Left ventricle myocardium inferior (tissue), 1 donor: ENCODE results near the gene WAPL. TPM values are rescaled to one million over a fixed set of nuclear protein-coding genes. Genes with fewer than 3 reads are reported as not detected.
"Not testable (repeated sequence)": the region's sequence is repeated elsewhere in the genome, so short reads cannot be mapped to it uniquely, and the experiment has no call there.

Source experiments
- DNase-seq: peaks from one replicate; pipeline ENCODE4 v3.0.0-alpha.2; 2020
- H3K27ac ChIP-seq: fragments of 200-600 bp; replicated peaks from 2 replicates; pipeline ENCODE4 v1.8.0; 2021
- H3K27me3 ChIP-seq: fragments of 200-600 bp; 2 replicates; pipeline ENCODE4 v1.8.0; 2021; ENCODE audit warnings: low read depth
- H3K36me3 ChIP-seq: fragments of 200-600 bp; 2 replicates; pipeline ENCODE4 v1.8.0; 2021
- H3K4me1 ChIP-seq: fragments of 200-600 bp; 2 replicates; pipeline ENCODE4 v1.8.0; 2021
- H3K4me3 ChIP-seq: fragments of 200-600 bp; 2 replicates; pipeline ENCODE4 v1.8.0; 2021; ENCODE audit warnings: mild to moderate bottlenecking, moderate library complexity
- H3K9me3 ChIP-seq: fragments of 200-600 bp; replicated peaks from 2 replicates; pipeline ENCODE4 v1.8.0; 2021
- CTCF ChIP-seq: fragments of 200-600 bp; IDR thresholded peaks from 2 replicates; pipeline ENCODE4 v1.8.0; 2021; ENCODE audit warnings: antibody characterized with exemption, mild to moderate bottlenecking, borderline replicate concordance
- intact Hi-C: fragments of 100-400 bp; cut with micrococcal nuclease; formaldehyde crosslinking; loops from one replicate; pipeline ENCODE4 v1.11.0; 2022
- total RNA-seq: library from RNA; stranded (reverse); fragmentation: NEBNext Ultra II Directional; extraction: Animal tissue kit (Norgen Biotek cat#: 25700); gene quantifications from one replicate; pipeline ENCODE4 v1.2.1, GENCODE V29; 2021
- donor health status: DM: no; HTN: yes; CAD: no; lungs with severe emphysema.

WAPL gene
- total RNA-seq, 1 donor from 2014 or later: 21.9 TPM

GRCh38 chr10:86538547-86538946 is 17.0 kb upstream of the WAPL start:
- Histone ChIP-seq H3K27me3 (peaks cover 12% of the 10 kb centered on the region), H3K27ac (no peak overlapping the region), H3K4me3 (no peak overlapping the region), H3K9me3 (no peaks in the 10 kb centered on the region), H3K4me1 (peaks cover 18% of the 10 kb centered on the region), H3K36me3 (no peaks in the 10 kb centered on the region)
- TF ChIP-seq CTCF: no peak
- intact Hi-C loops: no loop called here
- DNase-seq: no peak

- Histone ChIP-seq H3K4me1 (peaks cover 18% of the 10 kb centered on the region), H3K27me3 (peaks cover 12% of the 10 kb centered on the region)
- H3K36me3 ChIP-seq, H3K9me3 ChIP-seq, H3K27ac ChIP-seq, intact Hi-C loops, DNase-seq, H3K4me3 ChIP-seq: not testable (repeated sequence)
Observed at GRCh38 chr10:86538040-86538439, 16.4 kb upstream of the WAPL start.

GRCh38 chr10:86536294-86536861 is 14.8 kb upstream of the WAPL start:
- H3K4me3 ChIP-seq: peak overlapping the region; percentile 66
- H3K27me3 ChIP-seq: peaks cover 12% of the 10 kb centered on the region
- no peak overlapping the region for H3K27ac ChIP-seq
- no peaks in the 10 kb centered on the region for H3K9me3 ChIP-seq
- H3K4me1 ChIP-seq: peaks cover 18% of the 10 kb centered on the region
- H3K36me3 ChIP-seq: no peaks in the 10 kb centered on the region
- intact Hi-C loops: no loop called here
- DNase-seq: no peak
- TF ChIP-seq CTCF: no peak

GRCh38 chr10:86535132-86535882 is 13.7 kb upstream of the WAPL start:
- H3K4me1 ChIP-seq: peaks cover 18% of the 10 kb centered on the region
- peak overlapping the region; percentile 83 for H3K27ac ChIP-seq
- H3K9me3 ChIP-seq: no peaks in the 10 kb centered on the region
- H3K27me3 ChIP-seq: peaks cover 12% of the 10 kb centered on the region
- H3K36me3 ChIP-seq: no peaks in the 10 kb centered on the region
- TF ChIP-seq CTCF: no peak
- intact Hi-C loops: no loop called here
- peak; percentile 87 for DNase-seq
- H3K4me3 ChIP-seq: peak overlapping the region; percentile 66

DNA sequence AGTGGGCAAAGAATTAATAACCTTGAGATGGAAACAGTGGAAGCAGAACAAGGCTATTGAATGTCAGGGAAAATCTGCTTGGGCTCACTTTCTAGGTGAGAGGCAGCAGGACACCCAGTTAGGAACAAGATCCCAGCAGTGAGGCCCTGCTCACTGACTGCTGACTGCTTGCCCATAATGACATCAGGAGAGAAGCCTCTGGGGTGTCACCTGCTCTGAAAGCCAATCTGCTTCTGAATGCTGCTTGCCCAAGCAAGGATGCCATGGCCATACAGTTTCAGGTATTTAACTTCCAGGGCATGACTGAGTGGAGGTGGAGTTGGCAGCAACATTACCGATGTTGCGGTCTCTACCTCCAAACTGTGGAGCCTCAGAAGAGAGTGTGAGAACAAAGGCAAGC is 11.7 kb upstream of the WAPL start:
- no peak for DNase-seq
- H3K9me3 ChIP-seq: no peaks in the 10 kb centered on the region
- peak overlapping the region; percentile 83 for H3K27ac ChIP-seq
- no peak overlapping the region for H3K4me3 ChIP-seq
- H3K27me3 ChIP-seq: peaks cover 12% of the 10 kb centered on the region
- no peak for TF ChIP-seq CTCF
- peaks cover 27% of the 10 kb centered on the region for H3K4me1 ChIP-seq
- H3K36me3 ChIP-seq: no peaks in the 10 kb centered on the region
- intact Hi-C loops: no loop called here

DNA sequence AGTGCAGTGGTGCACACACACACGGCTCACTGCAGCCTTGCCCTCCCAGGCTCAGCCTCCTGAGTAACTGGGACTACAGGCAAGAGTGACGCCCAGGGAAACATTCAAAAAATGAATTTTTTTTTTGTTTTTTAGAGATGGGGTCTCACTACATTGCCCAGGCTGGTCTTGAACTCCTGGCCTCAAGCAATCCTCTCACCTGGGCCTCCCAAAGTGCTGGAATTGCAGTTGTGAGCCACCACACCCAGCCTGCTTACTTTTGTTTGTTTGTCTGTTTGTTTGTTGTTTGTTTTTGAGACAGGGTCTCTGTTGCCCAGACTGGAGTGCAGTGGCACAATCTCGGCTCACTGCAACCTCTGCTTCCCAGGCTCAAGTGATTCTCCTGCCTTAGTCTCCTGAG is 7.1 kb upstream of the WAPL start:
- H3K36me3 ChIP-seq, H3K27me3 ChIP-seq, H3K9me3 ChIP-seq, intact Hi-C loops, H3K27ac ChIP-seq, DNase-seq, H3K4me3 ChIP-seq: not testable (repeated sequence)
- H3K4me1 ChIP-seq: peaks cover 33% of the 10 kb centered on the region
